Stimulated activated CD8-positive, alpha-beta memory T cell treated with anti-CD3 and anti-CD28 coated beads, Interleukin-4, amount 100 ng/mL, for 24 hours (primary cell): ENCODE measurements around the gene G6PD.
A peak's percentile ranks its signal among the peaks of the same experiment; 100 is the strongest.
"Not testable (repeated sequence)": the region's sequence is repeated elsewhere in the genome, so short reads cannot be mapped to it uniquely, and the experiment has no call there.

Source experiments
- DNase-seq: peaks from one replicate; pipeline ENCODE4 v3.0.0-alpha.2; 2020; ENCODE audit warnings: low read depth

The G6PD gene

DNA sequence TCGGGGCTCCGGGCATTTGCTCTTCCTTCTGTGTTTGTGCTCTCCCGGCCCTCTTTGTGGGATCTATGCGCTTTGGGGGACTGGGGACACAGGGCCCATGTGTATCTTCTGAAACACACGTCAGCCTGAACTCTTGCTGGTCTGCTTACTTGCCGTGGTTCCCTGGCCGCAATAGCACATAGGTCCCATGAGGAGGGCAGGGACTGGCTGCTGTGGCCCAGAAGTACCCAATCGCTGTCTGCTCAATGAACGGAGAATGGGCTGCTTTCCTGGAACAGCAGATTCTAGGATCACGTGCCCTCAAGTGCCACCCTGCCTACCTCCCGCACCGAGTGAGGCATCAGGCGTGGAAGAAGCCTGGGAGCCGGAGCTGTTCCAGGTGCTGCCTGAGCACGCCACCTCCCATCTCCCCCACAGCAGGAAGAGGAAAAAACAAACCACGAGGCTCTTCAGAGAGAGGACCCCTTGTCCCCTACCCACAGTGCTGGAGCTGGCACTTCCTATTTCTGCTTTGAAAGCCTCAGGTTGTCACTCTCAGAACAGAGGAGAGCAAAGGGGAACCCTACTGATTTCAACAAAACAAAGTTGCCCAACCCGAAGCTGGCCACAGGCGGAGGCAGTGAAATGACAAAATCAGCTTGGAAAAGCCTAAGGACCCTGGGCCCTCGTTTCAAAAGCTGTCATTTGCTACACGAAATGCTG is 3.8 kb downstream of the G6PD start:
- DNase-seq, result no peak

- peak; percentile 55 for DNase-seq
Observed at GRCh38 chrX:154541896-154542722, 4.5 kb downstream of the G6PD start.

DNA sequence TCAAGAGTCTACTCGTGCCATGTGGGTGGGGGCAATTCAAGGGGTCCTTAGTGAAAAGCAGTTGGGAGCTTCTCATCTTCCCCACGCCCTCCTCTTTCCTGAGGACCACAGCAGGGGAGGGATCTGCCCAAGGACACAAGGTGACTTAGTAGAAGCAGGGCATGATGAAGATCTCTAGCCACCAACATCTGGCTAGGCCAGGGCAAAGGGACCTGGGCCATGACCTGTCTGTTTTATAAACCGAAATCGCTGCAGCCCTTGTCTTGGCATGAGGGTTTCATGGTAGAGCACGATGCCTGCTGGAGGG is 5.1 kb downstream of the G6PD start:
- no peak for DNase-seq

DNA sequence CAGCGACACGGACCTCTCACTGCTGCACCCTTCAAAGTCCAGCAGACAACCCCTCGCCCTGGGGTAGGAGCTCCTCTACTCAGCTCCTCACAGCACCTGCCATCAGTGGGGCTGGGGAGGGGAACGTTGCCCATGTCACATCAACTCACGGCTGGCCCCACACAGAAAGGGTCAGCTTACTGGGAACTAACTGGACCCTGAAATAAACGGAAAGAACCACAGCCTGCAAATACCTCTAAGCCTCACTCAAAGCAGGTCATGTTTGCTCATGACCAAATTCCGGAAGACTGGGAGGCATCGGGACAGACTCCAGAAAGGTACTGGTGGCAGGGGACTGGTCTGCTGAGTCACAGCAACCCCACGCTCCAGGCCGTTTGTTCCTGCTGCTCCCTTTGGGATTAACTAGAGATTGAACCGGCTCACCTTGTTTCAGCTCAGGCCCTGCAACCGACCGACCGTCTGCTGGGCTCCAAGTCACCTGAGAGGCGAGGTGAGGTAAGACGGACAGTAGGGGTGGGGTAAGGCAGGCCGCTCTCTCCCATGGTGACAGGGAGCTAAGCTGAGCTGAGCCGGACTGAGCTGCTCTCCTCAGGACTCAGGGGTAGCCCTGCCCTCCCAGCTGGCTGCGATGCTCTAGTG is 5.6 kb downstream of the G6PD start:
- DNase-seq, result no peak

- DNase-seq, result not testable (repeated sequence)
Observed at GRCh38 chrX:154540365-154540764, 6.3 kb downstream of the G6PD start.

DNA sequence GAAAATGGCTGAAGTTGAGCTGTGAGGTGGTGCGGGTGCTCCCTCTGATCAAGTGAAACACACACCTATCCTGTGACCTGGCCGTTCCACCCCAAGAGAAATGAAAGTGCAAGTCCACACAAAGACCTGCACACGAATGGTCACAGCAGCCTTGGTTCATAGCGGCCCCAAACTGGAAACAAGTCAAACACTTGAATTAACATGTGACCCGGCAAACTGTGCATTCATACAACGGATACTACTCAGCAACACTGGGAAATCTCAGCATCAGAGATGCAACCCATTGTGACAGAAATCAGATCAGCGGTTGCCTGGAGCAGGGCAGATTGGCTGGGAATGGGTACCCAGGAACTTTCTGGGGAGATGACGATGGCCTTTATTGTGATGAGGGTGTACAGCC is 7.6 kb downstream of the G6PD start:
- no peak for DNase-seq

GRCh38 chrX:154535892-154536291 is 10.8 kb downstream of the G6PD start:
- no peak for DNase-seq

GRCh38 chrX:154534526-154535322 is 11.9 kb downstream of the G6PD start:
- DNase-seq, result peak; percentile 86

DNA sequence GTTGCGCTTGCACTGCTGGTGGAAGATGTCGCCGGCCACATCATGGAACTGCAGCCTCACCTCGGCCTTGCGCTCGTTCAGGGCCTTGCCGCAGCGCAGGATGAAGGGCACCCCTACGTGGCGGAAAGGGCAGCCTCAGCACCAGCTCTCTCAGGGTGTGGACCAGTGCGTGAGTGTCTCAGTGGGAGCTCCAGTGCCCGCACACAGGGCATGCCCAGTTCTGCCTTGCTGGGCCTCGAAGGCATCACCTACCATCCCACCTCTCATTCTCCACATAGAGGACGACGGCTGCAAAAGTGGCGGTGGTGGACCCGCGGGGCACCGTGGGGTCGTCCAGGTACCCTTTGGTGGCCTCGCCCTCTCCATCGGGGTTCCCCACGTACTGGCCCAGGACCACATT is 14.0 kb downstream of the G6PD start:
- no peak for DNase-seq

DNA sequence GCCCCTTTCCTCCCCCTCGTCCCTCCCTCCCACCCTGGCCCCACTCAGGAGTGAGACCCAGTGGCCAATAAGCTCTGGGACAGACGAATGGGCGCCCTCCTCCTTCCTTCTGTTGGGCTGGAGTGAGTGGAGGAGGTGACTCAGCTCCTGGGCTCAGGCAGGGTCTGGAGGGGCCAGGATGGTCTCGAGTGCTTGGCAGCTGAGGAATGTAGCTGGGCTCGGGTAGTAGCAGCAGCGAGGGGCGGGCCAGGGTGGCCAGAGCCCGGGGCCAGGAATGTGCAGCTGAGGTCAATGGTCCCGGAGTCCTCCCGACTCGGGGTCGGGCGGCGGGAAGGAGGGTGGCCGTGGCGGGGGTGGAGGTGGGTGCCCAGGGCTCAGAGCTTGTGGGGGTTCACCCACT is 15.0 kb downstream of the G6PD start:
- DNase-seq, result no peak

DNA sequence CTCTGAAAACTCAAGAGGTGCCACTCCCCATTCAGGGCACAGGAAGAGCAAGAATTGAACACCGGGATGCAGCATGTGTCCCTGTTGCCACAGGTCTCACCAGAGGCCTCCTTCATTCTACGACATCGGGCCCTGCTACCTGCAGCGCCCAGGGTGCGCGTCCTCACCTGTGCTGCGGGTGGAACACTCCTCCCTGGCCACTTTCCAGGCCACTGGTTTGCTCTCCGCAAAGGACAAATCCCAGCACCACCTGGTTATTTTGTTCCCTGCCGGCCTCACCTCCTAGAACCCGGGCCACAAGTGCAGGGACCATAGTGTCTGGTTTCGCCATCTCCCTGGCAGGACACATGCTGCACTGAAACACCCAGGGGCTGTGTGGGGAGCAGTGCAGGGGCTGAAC is 16.4 kb downstream of the G6PD start:
- DNase-seq, result no peak

DNA sequence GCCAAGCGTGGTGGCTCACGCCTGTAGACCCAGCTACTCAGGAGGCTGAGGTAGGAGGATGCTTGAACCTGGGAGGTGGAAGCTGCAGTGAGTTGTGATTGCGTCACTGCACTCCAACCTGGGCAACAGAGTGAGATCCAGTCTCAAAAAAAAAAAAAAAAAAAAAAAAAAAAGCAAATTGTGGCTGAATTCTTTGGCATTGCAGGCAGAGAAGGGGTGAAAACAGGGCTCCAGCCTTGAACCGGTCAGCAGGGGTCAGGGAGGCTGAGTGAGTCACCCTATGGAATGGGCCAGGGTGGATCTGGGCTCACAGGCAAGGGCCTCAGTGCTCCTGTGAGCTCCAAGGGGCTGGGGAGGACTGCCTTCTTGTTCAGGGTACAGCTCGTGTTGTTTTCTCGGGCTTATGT is 17.4 kb downstream of the G6PD start:
- DNase-seq, result no peak

- peak; percentile 35 for DNase-seq
Observed at GRCh38 chrX:154526901-154527675, 19.6 kb downstream of the G6PD start.

DNA sequence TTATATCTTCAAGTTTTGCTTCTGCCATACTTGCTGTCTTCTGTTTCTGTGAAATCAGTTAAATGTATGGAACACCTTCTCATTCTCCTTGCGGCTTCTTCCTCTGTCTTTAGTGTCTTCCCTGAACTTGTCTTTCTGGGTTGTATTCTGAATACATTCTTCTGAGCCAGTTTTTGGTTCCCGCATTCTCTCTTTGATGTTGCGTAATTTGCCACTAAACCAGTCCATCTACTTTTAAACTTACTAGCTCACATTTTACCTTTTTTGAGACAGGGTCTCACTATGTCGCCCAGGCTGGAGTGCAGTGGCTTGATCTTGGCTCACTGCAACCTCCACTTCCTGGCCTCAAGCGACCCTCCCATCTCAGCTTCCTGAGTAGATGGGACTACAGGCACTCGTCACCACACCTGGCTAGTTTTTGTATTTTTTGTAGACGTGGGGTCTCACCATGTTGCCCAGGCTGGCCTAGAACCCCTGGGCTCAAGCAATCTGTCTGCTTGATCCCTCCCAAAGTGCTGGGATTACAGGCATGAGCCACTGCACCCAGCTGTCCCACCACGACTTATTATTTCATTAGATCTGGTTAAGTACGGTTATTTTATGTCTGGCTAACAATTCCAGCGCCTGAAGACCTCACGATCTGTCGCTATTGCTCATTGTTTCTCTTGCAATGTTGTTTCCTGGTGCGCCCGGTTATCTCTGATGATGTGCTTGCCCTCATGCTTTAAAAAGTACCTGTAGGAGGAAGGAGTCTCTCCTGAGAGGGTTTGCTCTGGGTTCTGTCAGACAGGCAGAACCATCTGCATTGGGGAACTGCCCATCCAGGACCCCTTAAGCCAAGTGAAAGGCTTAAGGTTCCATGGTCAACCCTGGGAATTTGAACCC is 20.8 kb downstream of the G6PD start:
- no peak for DNase-seq

- DNase-seq, result no peak
Observed at GRCh38 chrX:154519389-154519788, 27.3 kb downstream of the G6PD start.

DNA sequence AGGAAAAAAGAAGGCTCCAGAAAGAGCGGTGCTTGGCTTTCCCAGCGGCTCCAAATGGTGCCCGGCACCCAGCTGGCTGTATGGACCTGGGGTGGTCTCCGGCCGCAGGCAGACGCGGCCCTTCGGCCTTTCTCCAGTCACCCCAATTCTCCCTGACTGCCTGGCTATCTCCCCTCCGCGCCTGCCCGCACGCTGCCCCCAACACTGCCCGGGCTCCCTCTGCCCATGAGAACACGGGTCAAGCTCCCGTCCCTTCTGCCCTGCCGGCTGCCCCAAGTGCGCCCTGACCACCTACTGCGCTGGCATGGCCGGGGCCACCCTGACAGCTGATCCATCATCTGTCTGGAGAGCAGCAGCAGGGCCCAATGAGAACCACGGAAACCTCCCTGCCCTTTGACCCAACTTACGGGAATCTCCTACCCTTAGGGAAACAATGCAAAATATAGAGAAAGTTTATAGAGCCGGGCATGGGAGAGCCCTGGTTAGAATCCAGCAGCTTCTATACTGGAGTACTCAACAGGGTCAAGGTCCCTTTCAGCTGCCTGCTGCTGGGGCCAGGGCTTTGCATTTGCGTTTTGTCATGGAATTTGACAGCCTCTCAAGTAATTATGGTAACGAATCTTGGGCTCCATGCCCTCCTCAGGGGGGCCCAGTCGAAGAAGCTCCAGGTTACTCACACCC is 29.4 kb downstream of the G6PD start:
- no peak for DNase-seq

DNA sequence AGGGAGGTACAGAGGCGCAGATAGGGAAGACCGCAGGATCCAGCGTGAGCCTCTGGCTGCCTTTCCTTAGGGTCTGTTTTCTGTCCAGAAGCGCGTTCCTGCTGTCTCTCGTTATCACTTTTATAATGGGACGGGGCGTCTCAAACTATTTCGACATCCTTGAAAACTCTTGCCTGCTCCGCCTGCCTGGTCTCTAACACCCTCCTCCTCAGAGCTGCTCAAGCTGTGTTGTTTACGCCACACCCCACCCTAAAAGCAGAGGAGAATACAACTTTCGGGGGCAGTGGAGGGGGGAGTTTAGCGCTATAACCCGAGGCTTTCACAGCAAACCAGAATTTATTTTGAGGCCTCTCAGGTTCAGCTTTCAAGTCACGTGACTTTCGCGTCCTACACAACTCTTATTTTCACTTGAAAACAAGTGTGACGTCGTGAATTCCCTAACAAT is 30.0 kb downstream of the G6PD start:
- no peak for DNase-seq

- DNase-seq, result peak; percentile 87
Observed at GRCh38 chrX:154515966-154516655, 30.5 kb downstream of the G6PD start, which contains the start of gene FAM3A. Gene FAM3A, minus strand, starts transcription at chrX:154516232. Its CDS starts 460 bp downstream, at chrX:154515772.
